K562 (cell line): ENCODE measurements around the gene ATF7IP. TPM values are rescaled to one million over a fixed set of nuclear protein-coding genes. Genes with fewer than 3 reads are reported as not detected.

Experiments
- ARID3B ChIP-seq: fragments of 250-450 bp; sonication (Bioruptor Pico); IDR thresholded peaks from 2 replicates; pipeline ENCODE4 v1.4.0; 2020; ENCODE audit warnings: borderline replicate concordance
- CEBPB ChIP-seq: fragments of 450-650 bp; IDR thresholded peaks from 2 replicates; pipeline ENCODE4 v1.6.1; 2016; ENCODE audit warnings: missing genetic modification characterization, missing compliant biosample characterization
- CEBPG ChIP-seq, 3 experiments: fragments of 200-800 bp in 1 of 3; sonication (Bioruptor generic) in 1 of 3; sonication (generic) in 1 of 3; formaldehyde crosslinking in 1 of 3; IDR thresholded peaks in 2 of 3; conservative IDR thresholded peaks in 1 of 3; 2 replicates each; pipeline versions ENCODE4 v1.6.1 to v1.8.0; 2016 to 2022; ENCODE audit warnings: missing compliant biosample characterization in 2 of 3, missing genetic modification characterization in 2 of 3, mild to moderate bottlenecking in 1 of 3, missing genetic modification reagents in 1 of 3
- CHAMP1 ChIP-seq: fragments of 450-650 bp; IDR thresholded peaks from 2 replicates; pipeline ENCODE4 v1.6.1; 2016; ENCODE audit warnings: mild to moderate bottlenecking
- POLR2B ChIP-seq: fragments of 450-650 bp; IDR thresholded peaks from 2 replicates; pipeline ENCODE4 v1.6.1; 2018; ENCODE audit warnings: low read depth; ENCODE audit not compliant: partially characterized antibody
- SMAD4 ChIP-seq: fragments of 250-450 bp; sonication (Bioruptor Pico); conservative IDR thresholded peaks from 2 replicates; pipeline ENCODE4 v1.8.0; 2021; ENCODE audit warnings: inconsistent platforms, mild to moderate bottlenecking, moderate library complexity
- SP1 ChIP-seq: sonication (generic); formaldehyde crosslinking; IDR thresholded peaks from 2 replicates; pipeline ENCODE4 v1.8.1; 2022; ENCODE audit warnings: mild to moderate bottlenecking, missing genetic modification reagents
- TARDBP ChIP-seq: fragments of 450-650 bp; IDR thresholded peaks from 2 replicates; pipeline ENCODE4 v1.6.1; 2016
- TBP ChIP-seq: optimal IDR thresholded peaks from 2 replicates; pipeline ENCODE3; 2011; ENCODE audit warnings: low read depth, low read length, improper control_type of control experiment
- YY1 ChIP-seq, 3 experiments: IDR thresholded peaks; 2 replicates each; pipeline ENCODE4 v1.6.1; 2011; ENCODE audit warnings: low read length in 2 of 3, mild to moderate bottlenecking in 2 of 3, moderate library complexity in 2 of 3, borderline replicate concordance in 1 of 3, control low read depth in 1 of 3, low read depth in 1 of 3; ENCODE audit not compliant: insufficient read depth in 3 of 3, insufficient replicate concordance in 2 of 3, control insufficient read depth in 1 of 3, insufficient read length in 1 of 3; ENCODE audit errors: extremely low read depth in 1 of 3
- polyA plus RNA-seq, 8 experiments: library from polyadenylated mRNA; depleted of rRNA in 4 of 8; stranded (reverse) in 5 of 8; unstranded in 3 of 8; fragments of >200 nt; fragmentation: Nextera tagmentation in 2 of 8; fragmentation: Illumina TruSeq in 1 of 8; extraction: Ambion mirVana in 2 of 8; extraction: Trizol in 1 of 8; gene quantifications; 2 replicates each; pipeline versions ENCODE4 v1.2.1 to v1.2.3, GENCODE V29; 2011 to 2014; ENCODE audit warnings: inconsistent platforms in 1 of 8, missing spikeins in 1 of 8
- total RNA-seq, 7 experiments: library from RNA; depleted of rRNA in 6 of 7; stranded (reverse); fragments of >200 nt in 6 of 7; fragmentation: Illumina TruSeq in 2 of 7; extraction: Trizol in 2 of 7; gene quantifications; 2 replicates each; pipeline versions ENCODE4 v1.2.1 to v1.2.3, GENCODE V29; 2011 to 2021; ENCODE audit warnings: low replicate concordance in 1 of 7

Gene ATF7IP
- total and polyA plus RNA-seq, 9 of the 15 experiments (the other 6 are each of a cell fraction or from before 2014, with no cell fraction given): 2.8 to 27.1 (median 11.0) TPM

GRCh38 chr12:14394317-14395073 is 29.0 kb downstream of the ATF7IP start (continued):
- TF ChIP-seq CHAMP1 (0 out of 2 replicates have a peak, but pooled peaks have one; percentile 27), ARID3B (CRISPR knock-in tag) (no peak), CEBPB (tag) (peak; percentile 83), SMAD4 (CRISPR knock-in tag) (0 out of 2 replicates have a peak, but pooled peaks have one; percentile 26), POLR2B (no peak), YY1 (IDR thresholded peaks at IDR 0.05; ENCODE audit: borderline replicate concordance in 1 of 3, control insufficient read depth in 1 of 3, extremely low read depth in 1 of 3, insufficient read depth in 3 of 3, insufficient read length in 1 of 3, insufficient replicate concordance in 2 of 3, low read depth in 1 of 3, low read length in 2 of 3) (peak in 1 of 3 experiments; percentile 17), TBP (peak; percentile 61), SP1 (no peak), CEBPG (CRISPR knock-in tag; IDR thresholded peaks at IDR 0.05) (no peak), CEBPG (tag; conservative IDR thresholded peaks at IDR 0.05 in 1 of 2, IDR thresholded peaks at IDR 0.05 in 1 of 2) (peak; percentile 60 to 83), TARDBP (no peak)
- TF ChIP-seq, all 486 proteins: peak for 31
